Activated CD4-positive, alpha-beta T cell treated with anti-CD3 and anti-CD28 coated beads for 48 hours (primary cell): Measurements from ENCODE around the gene SANBR.

Experiments
- DNase-seq: peaks from one replicate; pipeline ENCODE4 v3.0.0-alpha.2; 2020

The SANBR gene

DNA sequence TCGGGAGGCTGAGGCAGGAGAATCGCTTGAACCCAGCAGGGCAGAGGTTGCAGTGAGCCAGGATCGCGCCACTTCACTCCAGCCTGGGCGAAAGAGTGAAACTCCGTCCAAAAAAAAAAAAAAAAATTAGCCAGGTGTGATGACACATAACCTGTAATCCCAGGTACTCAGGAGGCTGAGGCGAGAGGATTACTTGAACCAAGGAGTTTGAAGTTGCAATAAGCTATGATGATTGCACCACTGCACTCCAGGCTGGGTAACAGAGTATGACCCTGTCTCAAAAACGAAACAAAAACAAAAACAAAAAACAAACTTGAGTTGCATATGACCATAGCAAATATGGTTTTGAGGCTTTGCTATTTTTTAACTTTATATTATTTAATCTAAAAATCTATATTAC, 25.8 kb downstream of the SANBR start:
- no peak for DNase-seq

DNA sequence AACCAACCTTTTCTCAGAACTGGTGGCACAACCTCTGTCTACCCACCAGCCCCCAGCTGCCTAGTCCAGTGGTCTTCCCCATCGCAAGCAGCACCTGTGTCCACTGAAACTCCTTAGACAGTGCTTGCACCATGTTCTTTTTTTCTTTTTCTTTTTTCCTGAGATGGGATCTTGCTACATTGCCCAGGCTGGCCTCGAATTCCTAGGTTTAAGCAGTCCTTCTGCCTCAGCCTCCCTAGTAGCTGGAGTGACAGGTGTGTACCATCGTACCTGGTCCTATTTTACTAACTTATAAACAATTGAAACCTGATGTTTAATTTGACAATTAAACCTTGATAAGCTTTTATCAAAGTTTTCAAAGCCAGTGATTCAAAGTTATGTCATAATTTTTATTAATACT, 30.8 kb downstream of the SANBR start:
- no peak for DNase-seq

DNA sequence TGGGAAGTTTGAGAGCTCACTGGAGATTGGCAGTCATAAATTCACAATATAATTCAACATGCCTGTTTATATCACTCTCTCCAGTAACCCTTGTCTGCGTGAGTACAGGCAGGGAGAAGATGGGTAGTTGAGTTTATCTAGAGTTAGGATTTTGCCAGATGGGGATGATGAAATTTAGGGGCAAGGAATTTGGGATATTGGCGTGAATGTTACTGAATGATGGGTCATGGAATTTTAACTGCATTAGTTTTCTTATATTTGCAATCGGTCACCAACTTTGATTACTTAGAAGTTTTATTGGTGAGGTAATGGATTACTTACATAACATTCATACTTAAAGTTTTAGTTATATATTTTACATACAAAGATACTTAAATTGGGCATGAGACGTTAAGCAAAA, 35.1 kb downstream of the SANBR start:
- no peak for DNase-seq

DNA sequence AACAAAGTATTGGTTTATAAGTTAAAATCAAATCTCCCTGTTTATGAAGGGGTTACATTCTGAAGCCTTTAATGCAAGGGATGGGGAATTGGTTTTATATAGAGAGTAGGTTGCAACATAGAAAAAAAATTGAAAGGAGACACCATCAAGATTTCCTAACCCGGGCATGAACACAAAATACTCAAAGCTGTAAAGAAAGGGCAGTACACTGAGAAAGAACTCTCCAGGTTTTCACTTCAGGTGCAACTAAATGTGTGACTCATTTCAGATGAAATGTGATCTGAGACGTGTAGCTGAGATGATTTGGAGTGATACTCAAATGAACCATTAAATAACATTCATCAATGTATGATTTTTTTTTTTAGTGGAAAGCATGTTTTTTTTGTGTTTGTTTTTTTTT, 43.6 kb downstream of the SANBR start:
- DNase-seq: no peak

DNA sequence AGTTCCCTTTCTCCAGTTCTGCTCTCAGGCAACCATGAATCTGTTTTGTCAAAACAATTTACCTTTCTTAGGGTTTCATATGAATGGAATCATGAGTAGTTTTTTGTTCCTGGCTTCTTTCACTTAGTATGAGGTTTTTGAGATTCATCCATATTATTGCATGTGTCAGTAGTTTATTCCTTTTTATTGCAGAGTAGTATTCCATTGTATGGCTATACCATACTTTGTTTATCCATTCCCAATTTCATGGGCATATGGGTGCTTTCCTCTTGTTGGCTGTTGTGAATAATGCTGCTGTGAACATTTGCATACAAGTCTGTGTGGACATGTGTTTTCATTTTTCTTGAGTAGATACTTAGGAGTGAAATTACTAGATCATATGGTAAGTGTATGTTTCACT, 46.0 kb downstream of the SANBR start:
- DNase-seq: no peak

DNA sequence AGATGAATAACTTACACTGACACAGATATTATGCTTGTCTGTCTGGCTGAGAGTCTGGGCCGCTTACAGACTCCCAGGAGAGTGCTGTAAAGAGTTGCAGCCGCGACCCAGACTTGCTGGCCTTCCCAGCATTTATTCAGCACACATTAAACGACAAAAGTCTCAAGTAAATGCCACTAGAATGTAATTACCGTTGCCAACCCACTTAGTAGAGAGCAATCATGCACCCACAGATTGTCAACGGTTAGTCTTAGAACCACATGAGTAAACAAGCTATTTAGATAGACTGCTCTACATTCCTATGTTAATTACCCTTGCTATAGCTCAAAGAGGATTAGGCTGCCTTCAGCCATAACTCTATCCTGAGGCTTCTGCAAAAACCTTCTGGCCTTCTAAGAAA, 48.5 kb downstream of the SANBR start:
- no peak for DNase-seq
